Spleen (tissue), 11 donors: ENCODE results near the gene NIPBL. TPM values are rescaled to one million over a fixed set of nuclear protein-coding genes. Genes with fewer than 3 reads are reported as not detected.

ENCODE experiments used
- DNase-seq: peaks from one replicate; pipeline ENCODE4 v3.0.0-alpha.2; 2020
- H3K27ac ChIP-seq, 8 donors: fragments of 200-600 bp; sonication (generic) in 7 of 8; 1 replicate in 4 of 8; 2 replicates in 4 of 8; pipeline versions ENCODE4 v1.5.0 to v1.8.0; 2016 to 2021; ENCODE audit warnings: inconsistent platforms in 4 of 8, mild to moderate bottlenecking in 4 of 8, moderate library complexity in 1 of 8
- H3K27me3 ChIP-seq, 7 donors: fragments of 200-600 bp; sonication (generic) in 6 of 7; replicated peaks in 1 of 7; 1 replicate in 4 of 7; 2 replicates in 3 of 7; pipeline versions ENCODE4 v1.5.0 to v1.8.0; 2016 to 2021; ENCODE audit warnings: inconsistent platforms in 3 of 7, mild to moderate bottlenecking in 1 of 7
- H3K36me3 ChIP-seq, 6 donors: fragments of 200-600 bp; sonication (generic) in 5 of 6; 1 replicate in 4 of 6; 2 replicates in 2 of 6; pipeline versions ENCODE4 v1.5.0 to v1.8.0; 2016 to 2021; ENCODE audit warnings: inconsistent platforms in 2 of 6
- H3K4me1 ChIP-seq, 6 donors: fragments of 200-600 bp; sonication (generic) in 5 of 6; 1 replicate in 3 of 6; 2 replicates in 3 of 6; pipeline versions ENCODE4 v1.5.0 to v1.8.0; 2016 to 2021; ENCODE audit warnings: inconsistent platforms in 3 of 6
- H3K4me3 ChIP-seq, 8 donors: fragments of 200-600 bp; sonication (generic) in 7 of 8; 1 replicate in 4 of 8; 2 replicates in 4 of 8; pipeline versions ENCODE4 v1.5.0 to v1.8.0; 2016 to 2021; ENCODE audit warnings: inconsistent platforms in 4 of 8, mild to moderate bottlenecking in 4 of 8, moderate library complexity in 2 of 8
- H3K9me3 ChIP-seq, 8 donors: fragments of 200-600 bp; sonication (generic) in 7 of 8; 1 replicate in 4 of 8; 2 replicates in 4 of 8; pipeline versions ENCODE4 v1.5.0 to v1.8.0; 2016 to 2021; ENCODE audit warnings: inconsistent platforms in 4 of 8
- POLR2A ChIP-seq, 3 donors: fragments of 450-650 bp; IDR thresholded peaks; one replicate each; pipeline ENCODE4 v1.5.1; 2017; ENCODE audit warnings: antibody characterized with exemption in 3 of 3, mild to moderate bottlenecking in 1 of 3
- POLR2AphosphoS5 ChIP-seq, 3 donors: sonication (generic); formaldehyde crosslinking; IDR thresholded peaks; one replicate each; pipeline ENCODE4 v1.5.1; 2017; ENCODE audit warnings: antibody characterized with exemption in 3 of 3
- WGBS, 5 donors: extraction: QIAGEN DNeasy Blood & Tissue Kit in 3 of 5; methylation state at CpG; one replicate each; pipeline versions ENCODE4 v1.1.5 to v1.1.7; 2013 to 2018; 5-methylcytosine and 5-hydroxymethylcytosine counted together
- intact Hi-C: fragments of 100-400 bp; cut with DNase I; formaldehyde crosslinking; loops from one replicate; pipeline ENCODE4 v1.15.0; 2023; ENCODE audit warnings: low total_unique reads
- polyA plus RNA-seq, 3 donors: library from polyadenylated mRNA; stranded (reverse); fragments of 200-250 nt; gene quantifications; one replicate each; pipeline ENCODE4 v1.2.1, GENCODE V29; 2013
- total RNA-seq, 7 donors: library from RNA; depleted of rRNA in 3 of 7; stranded (reverse); fragments of >200 nt in 3 of 7; fragmentation: NEBNext Ultra II Directional in 4 of 7; extraction: Animal tissue kit (Norgen Biotek cat#: 25700) in 4 of 7; gene quantifications; one replicate each; pipeline versions ENCODE4 v1.1.0 to v1.2.1, GENCODE V29; 2016 to 2021
- TF ChIP-seq, protein P1 (sequence below), 11 experiments: fragments of 200-600 bp in 7 of 11; fragments of 450-650 bp in 4 of 11; sonication (generic) in 4 of 11; IDR thresholded peaks in 8 of 11; conservative IDR thresholded peaks in 3 of 11; 1 replicate in 7 of 11; 2 replicates in 4 of 11; pipeline versions ENCODE4 v1.4.0 to v1.8.0; 2016 to 2021; ENCODE audit warnings: antibody characterized with exemption in 11 of 11, inconsistent platforms in 4 of 11, mild to moderate bottlenecking in 1 of 11
- donor health status: healthy with polysubstance abuse.
- donor health status: DM: no; HTN: no; CAD: no; lungs with moderate emphysema.
- donor health status: DM: no; HTN: no; CAD: no.
- donor health status: Bipolar disorder and iron deficiency.
- donor health status: healthy.
- donor health status: DM: no; HTN: no; CAD: no.
- donor health status: DM: yes; HTN: yes; CAD: no.

Gene NIPBL
- total and polyA plus RNA-seq, 10 donors, result 16.8 to 103 (median 83.1) TPM

- Histone ChIP-seq H3K36me3 (peaks cover 0 to 11% (median 0%) of the 10 kb centered on the region in 6 donors), H3K27ac (no peak overlapping the region), H3K9me3 (no peaks in the 10 kb centered on the region), H3K27me3 (no peaks in the 10 kb centered on the region), H3K4me3 (no peak overlapping the region), H3K4me1 (peaks cover 0 to 83% (median 62%) of the 10 kb centered on the region in 6 donors)
- no peak for DNase-seq
- intact Hi-C loops, result no loop called here
- TF ChIP-seq, protein P1, sequence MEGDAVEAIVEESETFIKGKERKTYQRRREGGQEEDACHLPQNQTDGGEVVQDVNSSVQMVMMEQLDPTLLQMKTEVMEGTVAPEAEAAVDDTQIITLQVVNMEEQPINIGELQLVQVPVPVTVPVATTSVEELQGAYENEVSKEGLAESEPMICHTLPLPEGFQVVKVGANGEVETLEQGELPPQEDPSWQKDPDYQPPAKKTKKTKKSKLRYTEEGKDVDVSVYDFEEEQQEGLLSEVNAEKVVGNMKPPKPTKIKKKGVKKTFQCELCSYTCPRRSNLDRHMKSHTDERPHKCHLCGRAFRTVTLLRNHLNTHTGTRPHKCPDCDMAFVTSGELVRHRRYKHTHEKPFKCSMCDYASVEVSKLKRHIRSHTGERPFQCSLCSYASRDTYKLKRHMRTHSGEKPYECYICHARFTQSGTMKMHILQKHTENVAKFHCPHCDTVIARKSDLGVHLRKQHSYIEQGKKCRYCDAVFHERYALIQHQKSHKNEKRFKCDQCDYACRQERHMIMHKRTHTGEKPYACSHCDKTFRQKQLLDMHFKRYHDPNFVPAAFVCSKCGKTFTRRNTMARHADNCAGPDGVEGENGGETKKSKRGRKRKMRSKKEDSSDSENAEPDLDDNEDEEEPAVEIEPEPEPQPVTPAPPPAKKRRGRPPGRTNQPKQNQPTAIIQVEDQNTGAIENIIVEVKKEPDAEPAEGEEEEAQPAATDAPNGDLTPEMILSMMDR (IDR thresholded peaks at IDR 0.05 in 8 of 11, conservative IDR thresholded peaks at IDR 0.05 in 3 of 11), result no peak
- no peak for TF ChIP-seq POLR2AphosphoS5 (IDR thresholded peaks at IDR 0.05)
- TF ChIP-seq POLR2A (IDR thresholded peaks at IDR 0.05), result no peak
- WGBS, 5 donors, result 61 to 95% (median 80%) methylated on average over 1 of the region's 1 CpG
These were observed 18.4 kb downstream of the NIPBL start for GRCh38 chr5:36894954-36895353.

GRCh38 chr5:36896476-36896875 is 19.9 kb downstream of the NIPBL start:
- H3K27me3 ChIP-seq, result no peaks in the 10 kb centered on the region
- peaks cover 0 to 9% (median 6%) of the 10 kb centered on the region in 8 donors for H3K9me3 ChIP-seq
- intact Hi-C loops, result no loop called here
- H3K36me3 ChIP-seq, result peaks cover 0 to 3% (median 0%) of the 10 kb centered on the region in 6 donors
- no peak for TF ChIP-seq POLR2A (IDR thresholded peaks at IDR 0.05)
- TF ChIP-seq POLR2AphosphoS5 (IDR thresholded peaks at IDR 0.05), result no peak
- TF ChIP-seq, protein P1 (IDR thresholded peaks at IDR 0.05 in 8 of 11, conservative IDR thresholded peaks at IDR 0.05 in 3 of 11), result no peak
- no peak for DNase-seq
- H3K4me3 ChIP-seq, result no peak overlapping the region
- H3K27ac ChIP-seq, result no peak overlapping the region
- 88 to 93% (median 91%) methylated on average over 8 of the region's 8 CpGs for WGBS, 5 donors
- H3K4me1 ChIP-seq, result peaks cover 0 to 82% (median 69%) of the 10 kb centered on the region in 6 donors

- intact Hi-C loops, result no loop called here
- no peak overlapping the region for H3K27ac ChIP-seq
- no peak for DNase-seq
- peaks cover 0 to 20% (median 16%) of the 10 kb centered on the region in 8 donors for H3K9me3 ChIP-seq
- 71 to 98% (median 88%) methylated on average over 1 of the region's 1 CpG for WGBS, 5 donors
- H3K4me3 ChIP-seq, result no peak overlapping the region
- no peaks in the 10 kb centered on the region for H3K36me3 ChIP-seq
- TF ChIP-seq, protein P1 (IDR thresholded peaks at IDR 0.05 in 8 of 11, conservative IDR thresholded peaks at IDR 0.05 in 3 of 11), result no peak
- TF ChIP-seq POLR2AphosphoS5 (IDR thresholded peaks at IDR 0.05) (no peak), POLR2A (IDR thresholded peaks at IDR 0.05) (no peak)
- H3K4me1 ChIP-seq, result peaks cover 0 to 93% (median 69%) of the 10 kb centered on the region in 6 donors
- no peaks in the 10 kb centered on the region for H3K27me3 ChIP-seq
These were observed 21.0 kb downstream of the NIPBL start for GRCh38 chr5:36897616-36898015.

DNA sequence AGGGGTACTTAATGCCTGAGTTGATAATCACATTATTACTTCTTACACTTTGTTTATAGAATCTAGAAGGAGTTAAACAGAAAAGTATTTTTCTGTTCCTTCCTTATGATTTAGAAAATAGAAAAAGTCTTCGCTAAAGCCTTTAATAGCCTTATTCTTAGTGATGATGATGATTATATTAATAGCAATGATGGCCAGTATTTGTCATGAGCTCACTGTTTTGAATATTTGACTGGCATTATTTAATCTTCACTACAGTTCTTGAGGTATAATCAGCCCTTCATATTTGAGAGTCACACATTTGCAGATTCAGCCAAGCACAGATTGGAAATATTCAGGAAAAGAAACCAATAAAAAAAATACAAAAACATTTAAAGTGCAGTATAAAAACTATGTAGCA is 23.3 kb downstream of the NIPBL start:
- H3K4me3 ChIP-seq, result no peak overlapping the region
- peaks cover 0 to 20% (median 16%) of the 10 kb centered on the region in 8 donors for H3K9me3 ChIP-seq
- no peaks in the 10 kb centered on the region for H3K36me3 ChIP-seq
- no peak for DNase-seq
- intact Hi-C loops, result no loop called here
- no peaks in the 10 kb centered on the region for H3K27me3 ChIP-seq
- WGBS, 5 donors, result 76 to 91% (median 85%) methylated on average over 1 of the region's 1 CpG
- H3K27ac ChIP-seq, result no peak overlapping the region
- TF ChIP-seq POLR2A (IDR thresholded peaks at IDR 0.05), result no peak
- no peak for TF ChIP-seq POLR2AphosphoS5 (IDR thresholded peaks at IDR 0.05)
- TF ChIP-seq, protein P1 (IDR thresholded peaks at IDR 0.05 in 8 of 11, conservative IDR thresholded peaks at IDR 0.05 in 3 of 11), result no peak
- peaks cover 0 to 94% (median 64%) of the 10 kb centered on the region in 6 donors for H3K4me1 ChIP-seq
